Hematopoietic multipotent progenitor cell treated with erythropoietin and hydrocortisone succinate and interleukin-3 and kit ligand, for 8 days (in vitro differentiated cells): ENCODE measurements around the gene KIF5B.
"Not testable (repeated sequence)": the region's sequence is repeated elsewhere in the genome, so short reads cannot be mapped to it uniquely, and the experiment has no call there.

Experiments
- DNase-seq: peaks from one replicate; pipeline ENCODE4 v3.0.0-alpha.2; 2015

KIF5B gene

DNA sequence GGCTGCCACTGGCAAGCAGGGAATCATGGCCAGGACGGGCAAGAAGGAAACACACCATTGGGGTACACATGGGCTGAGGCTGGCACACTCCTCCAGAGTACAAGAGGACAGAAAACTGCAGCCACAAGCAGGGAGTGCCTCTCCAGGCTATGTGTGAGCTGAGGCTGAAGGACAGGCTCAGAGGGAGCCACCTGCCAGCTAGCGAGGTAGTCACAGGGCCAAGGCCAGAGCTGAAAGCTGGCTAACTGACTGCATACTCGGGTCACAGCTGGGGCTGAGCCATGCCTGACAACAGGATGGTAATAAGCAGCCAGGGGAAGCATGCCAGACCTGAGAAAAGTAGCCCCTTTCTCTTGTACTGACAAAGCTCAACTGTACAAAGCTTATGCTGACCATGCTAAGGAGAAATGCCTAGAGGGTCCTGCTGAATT lies 52.0 kb downstream of the KIF5B start:
- DNase-seq: no peak

DNA sequence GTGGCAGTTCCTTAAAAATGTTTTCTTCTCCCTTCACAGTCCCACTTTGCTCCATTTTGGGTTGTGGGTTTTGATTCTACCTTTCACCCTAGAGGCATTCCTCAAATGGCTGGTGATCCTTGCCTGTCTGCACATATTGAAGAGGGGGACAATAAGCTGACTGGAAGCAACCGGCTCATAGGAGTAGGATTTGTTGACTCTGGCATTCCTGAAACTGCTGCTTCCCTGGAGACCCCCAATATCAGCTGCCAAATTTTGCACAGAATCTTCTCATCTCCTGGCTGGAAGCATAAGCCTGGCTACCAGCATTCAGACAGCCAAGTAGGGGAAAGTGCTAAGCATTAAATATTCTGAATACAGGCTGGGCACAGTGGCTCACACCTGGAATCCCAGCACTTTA lies 53.7 kb downstream of the KIF5B start:
- no peak for DNase-seq

DNA sequence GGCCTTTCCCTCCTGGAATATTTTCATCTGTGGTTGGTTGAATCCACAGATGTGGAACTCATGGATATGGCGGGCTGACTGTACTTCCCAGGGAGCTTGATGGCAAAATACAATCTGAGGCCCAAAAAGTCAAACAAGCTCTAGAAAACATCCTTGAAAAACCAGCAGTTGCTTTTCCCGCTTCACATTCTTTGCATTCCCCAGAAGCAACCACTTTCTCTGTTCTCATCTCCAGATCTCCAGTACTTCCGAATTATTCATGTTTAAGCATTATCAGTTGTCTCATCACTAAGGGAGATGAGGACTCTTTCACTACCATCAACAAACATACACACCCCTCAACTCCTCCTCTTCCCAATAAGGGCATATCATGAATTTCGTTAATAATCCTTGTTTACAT lies 55.3 kb downstream of the KIF5B start:
- no peak for DNase-seq

DNA sequence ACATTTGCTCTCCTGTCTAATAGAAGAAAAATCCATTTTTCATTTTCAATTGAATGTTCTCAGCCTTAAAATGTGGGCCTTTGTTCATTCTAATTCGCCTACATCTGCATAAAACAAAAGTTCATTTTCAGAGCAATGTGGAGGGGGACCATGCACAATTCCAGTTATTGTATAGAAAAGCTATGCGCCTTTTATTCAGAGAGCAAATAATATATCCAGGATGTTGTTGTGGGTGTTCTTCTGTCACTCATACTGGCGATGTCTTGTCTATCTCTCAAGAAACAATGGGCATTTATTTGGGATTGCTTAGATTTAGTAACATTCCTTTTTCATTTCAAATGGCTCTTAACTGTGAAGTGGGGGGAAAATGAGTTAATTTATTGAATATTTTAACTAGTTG lies 56.4 kb downstream of the KIF5B start:
- no peak for DNase-seq

DNA sequence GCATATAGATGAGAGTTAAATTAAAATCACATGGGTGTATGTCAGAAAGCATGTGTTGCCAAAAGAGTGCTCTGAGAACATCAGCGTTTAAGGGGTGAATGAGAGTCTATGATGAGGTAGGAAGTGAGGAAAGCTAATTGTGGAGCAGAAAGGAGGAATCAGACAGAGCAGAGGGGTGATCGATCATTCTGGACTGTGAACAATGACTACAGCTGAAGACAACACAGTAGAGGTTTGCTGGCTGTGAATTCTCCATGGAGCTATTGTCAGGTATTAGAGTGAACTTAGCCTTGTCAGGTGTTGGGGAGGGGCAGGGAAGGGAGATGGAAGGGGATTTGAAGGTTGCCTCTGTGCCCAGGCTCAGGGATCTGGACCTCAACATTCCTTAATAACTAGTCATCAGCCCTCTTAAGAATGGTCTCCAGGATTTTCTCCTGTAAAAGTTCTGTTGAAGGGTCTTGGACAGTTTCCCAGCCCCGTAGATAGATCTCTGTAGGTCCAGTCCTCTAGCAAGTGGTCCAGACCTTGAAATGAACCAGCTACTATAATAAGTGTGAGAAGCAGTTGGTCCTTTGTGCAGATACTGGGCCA lies 57.1 kb downstream of the KIF5B start:
- DNase-seq: no peak

DNA sequence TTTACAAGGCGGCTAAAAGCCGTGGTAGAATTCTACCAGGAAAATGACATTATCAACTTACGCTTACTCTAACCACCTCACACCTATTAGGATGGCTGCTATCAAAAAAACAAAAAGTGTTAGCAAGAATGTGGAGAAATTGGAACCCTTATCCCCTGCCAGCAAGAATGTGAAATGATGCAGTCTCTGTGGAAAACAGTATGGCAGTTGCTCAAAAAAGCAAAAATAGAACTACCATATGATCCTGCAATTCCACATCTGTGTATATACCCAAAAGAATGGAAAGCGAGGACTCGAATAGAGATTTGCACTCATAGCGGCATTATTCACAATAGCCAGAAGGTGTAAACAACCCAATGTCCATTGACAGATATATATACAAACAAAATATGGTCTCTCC lies 61.3 kb downstream of the KIF5B start:
- no peak for DNase-seq

DNA sequence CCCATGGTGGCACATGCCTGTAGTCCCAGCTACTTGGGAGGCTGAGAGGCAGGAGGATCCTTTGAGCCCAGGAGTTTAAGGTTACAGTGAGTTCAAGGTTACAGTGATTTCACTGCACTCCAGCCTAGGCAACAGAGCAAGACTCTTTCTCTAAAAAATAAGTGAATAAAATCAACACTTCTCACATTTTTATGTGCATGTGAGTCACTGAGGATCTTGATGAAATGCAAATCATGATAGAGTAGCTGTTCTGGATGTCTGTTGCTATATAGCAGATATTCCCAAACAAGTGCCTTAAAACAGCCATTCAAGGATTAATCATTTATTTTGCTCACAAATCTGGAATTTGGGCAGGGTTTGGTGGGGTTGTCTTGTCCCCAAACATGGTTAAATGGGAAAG lies 65.3 kb downstream of the KIF5B start:
- DNase-seq: no peak

DNA sequence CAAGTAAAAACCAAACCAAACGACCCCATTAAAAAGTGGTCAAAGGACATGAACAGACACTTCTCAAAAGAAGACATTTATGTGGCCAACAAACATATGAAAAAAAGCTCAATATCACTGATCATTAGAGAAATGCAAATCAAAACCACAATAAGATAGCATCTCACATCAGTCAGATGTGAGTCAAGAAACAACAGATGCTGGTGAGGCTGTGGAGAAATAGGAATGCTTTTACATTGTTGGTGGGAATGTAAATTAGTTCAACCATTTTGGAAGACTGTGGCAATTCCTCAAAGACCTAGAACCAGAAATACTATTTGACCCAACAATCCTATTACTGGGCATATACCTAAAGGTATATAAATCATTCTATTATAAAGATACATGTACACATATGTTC lies 68.4 kb downstream of the KIF5B start:
- not testable (repeated sequence) for DNase-seq

DNA sequence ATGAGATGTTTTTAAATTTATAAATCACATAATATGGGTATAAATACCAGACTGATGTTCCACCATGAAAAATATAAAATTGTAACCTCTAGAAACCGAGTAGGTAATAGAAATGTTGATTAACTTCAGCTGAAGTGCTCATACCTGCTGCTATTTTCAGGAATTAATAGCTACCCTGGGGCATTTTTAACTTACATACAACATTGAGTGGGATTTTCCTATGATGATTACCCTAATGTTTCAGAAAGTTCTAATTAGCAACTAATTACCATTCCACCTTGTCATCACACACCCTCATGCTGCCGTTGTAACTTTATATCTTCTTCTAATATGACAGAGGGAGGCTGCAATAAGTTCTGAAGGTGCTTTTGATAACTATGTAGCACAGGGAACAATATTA lies 74.1 kb downstream of the KIF5B start:
- no peak for DNase-seq

DNA sequence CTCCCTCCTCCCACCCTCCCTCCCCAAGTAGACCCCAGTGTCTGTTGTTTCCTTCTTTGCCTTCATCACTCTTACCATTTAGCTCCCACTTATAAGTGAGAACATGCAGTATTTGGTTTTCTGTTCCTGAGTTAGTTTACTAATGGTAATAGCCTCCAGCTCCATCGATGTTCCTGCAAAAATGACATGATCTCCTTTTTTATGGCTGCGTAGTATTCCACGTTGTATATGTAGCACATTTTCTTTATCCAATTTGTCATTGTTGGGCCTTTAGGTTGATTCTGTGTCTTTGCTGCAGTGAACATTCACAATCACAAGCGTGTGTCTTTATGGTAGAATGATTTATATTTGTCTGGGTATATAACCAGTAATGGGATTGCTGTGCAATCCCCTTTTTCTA lies 75.8 kb downstream of the KIF5B start:
- no peak for DNase-seq

DNA sequence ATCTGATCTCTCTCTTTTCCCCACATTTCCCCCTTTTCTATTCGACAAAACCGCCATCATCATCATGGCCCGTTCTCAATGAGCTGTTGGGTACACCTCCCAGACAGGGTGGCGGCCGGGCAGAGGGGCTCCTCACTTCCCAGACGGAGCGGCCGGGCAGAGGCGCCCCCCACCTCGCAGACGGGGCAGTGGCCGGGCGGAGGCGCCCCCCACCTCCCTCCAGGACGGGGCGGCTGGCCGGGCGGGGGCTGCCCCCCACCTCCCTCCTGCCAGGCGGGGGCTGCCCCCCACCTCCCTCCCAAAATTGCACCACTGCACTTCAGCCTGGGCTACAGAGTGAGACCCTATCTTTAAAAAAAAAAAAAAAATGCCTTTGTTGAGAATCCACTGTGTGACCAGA lies 77.2 kb downstream of the KIF5B start:
- DNase-seq: not testable (repeated sequence)

DNA sequence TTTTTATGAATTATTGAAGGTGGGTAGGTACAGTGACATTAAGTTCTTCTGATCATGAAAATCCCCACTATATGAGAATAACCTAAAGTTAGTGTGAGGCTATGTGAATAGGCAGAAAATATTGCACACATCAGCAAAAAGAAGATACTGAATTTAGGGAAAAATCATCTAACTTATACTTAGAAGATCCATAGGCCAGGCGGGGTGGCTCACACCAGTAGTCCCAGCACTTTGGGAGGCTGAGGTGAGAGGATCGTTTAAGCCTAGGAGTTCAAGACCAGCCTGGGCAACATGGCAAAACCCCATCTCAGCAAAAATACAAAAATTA lies 78.1 kb downstream of the KIF5B start:
- DNase-seq: no peak

DNA sequence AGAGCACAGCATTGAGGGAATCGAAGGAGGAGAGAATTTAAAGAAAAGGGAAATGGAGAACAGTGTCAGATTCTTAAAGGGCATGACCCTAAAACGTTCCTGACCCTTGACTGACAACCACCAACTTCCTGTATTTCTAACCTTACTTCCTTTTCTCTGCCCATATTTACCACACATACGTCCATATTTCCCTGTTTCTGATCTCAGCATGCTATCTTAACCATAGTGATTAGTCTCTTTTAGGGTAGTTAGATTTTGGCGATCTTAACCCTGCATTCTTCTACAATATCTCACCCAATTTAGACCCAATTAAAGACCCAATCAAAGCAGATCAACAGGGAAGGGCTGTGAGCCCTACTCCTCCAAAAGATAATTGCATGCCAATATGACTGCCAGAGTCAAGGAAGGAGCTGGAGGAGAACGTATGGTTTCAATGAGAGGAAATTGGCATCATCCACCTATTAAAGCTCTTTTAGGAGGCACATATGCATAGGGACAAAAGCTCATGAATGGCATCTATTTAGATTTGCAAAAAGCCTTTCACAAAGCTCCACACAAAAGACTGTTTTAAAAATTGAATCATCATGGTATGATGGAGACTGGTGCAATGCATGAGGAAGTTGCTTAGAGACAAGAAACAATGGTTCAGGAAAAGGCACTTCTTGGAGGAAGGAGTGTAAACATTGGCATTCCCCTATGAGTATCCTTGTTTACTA lies 78.6 kb downstream of the KIF5B start:
- DNase-seq: no peak

DNA sequence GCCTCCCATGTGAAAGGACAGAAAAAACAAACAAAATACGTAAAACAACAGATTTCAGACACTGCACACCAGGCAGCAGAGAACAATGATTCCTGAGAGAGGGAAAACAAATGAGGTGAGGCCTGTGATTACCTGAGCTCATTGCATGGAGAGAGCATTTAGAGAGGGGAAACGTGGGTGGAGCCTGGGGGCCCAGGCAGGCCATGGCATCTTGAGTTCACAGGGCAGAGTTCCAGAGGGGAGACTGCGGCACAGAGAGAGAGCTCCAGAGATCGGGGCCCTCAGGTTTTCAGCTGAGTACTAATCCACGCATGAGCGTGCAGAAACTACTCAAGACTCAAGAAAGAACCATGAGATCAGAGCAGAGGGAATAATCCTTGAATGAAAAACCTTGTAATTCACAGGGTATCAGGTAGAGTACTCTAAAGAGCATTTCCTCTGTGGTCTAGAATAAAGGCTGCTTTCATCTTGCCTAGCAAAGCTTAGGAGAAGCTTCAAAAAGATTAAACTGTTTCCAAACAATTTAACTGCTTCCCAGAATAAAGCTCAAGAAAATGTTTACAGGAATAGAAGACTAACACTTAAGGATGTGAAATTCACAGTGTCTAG lies 81.0 kb downstream of the KIF5B start:
- no peak for DNase-seq

DNA sequence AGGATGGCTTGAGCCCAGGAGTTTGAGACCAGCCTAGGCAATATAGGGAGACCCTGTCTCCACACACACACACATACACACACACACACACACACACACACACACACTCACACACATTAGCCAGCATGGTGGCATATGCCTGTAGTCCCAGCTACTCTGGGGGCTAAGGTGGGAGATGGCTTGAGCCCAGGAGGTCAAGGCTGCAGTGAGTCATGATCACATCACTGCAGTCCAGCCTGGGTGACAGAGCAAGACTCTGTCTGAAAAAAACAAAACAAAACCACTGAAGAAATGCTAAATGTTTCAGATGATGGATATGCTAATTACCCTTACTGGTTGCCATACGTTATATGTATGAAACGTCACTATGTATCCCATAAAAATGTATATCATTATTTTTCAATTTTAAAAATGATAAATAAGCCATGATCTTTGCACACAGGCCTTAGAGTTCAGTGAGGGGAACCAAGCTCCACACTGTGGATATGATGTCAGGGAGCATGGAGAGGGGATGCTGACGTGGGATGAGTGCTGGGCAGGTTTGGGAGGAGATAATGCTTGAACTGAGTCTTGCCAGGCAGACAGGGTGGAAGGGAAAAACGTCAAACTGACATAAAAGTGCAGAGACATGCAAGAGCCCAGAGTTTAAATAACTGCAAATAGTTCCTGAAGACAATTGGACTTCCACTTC lies 81.6 kb downstream of the KIF5B start:
- DNase-seq: no peak

DNA sequence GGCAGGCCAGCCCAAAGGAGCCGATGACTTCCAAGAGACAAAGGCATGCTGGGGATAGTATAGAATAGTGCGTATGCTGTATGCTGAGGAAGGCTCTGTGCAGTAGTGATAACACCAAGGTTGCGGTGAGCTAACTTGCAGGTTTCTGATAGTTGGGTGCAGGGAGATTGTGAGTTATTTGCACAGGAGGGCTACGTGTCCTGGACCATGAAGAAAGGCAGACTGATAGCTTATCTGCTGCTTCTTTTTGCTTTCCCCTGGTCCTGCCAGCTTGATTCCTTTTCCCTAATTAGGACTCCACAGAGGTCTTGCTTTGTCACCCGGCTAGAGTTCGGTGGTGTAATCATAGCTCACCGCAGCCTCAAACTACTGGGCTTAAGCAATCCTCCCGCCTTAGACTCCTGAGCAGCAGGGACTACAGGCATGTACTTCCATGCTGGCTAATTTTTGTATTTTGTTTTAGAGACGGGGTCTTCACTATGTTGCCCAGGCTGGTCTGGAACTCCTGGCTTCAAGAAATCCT lies 83.6 kb downstream of the KIF5B start:
- DNase-seq: peak; percentile 94

DNA sequence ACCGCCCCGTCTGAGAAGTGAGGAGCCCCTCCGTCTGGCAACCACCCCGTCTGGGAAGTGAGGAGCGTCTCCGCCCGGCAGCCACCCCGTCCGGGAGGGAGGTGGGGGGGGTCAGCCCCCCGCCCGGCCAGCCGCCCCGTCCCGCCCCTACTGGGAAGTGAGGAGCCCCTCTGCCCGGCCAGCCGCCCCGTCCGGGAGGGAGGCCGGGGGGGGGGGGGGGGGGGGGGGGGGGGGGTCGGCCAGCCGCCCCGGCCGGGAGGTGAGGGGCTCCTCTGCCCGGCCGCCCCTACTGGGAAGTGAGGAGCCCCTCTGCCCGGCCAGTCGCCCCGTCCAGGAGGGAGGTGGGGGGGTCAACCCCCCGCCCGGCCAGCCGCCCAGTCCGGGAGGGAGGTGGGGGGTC lies 86.4 kb downstream of the KIF5B start:
- DNase-seq: not testable (repeated sequence)

DNA sequence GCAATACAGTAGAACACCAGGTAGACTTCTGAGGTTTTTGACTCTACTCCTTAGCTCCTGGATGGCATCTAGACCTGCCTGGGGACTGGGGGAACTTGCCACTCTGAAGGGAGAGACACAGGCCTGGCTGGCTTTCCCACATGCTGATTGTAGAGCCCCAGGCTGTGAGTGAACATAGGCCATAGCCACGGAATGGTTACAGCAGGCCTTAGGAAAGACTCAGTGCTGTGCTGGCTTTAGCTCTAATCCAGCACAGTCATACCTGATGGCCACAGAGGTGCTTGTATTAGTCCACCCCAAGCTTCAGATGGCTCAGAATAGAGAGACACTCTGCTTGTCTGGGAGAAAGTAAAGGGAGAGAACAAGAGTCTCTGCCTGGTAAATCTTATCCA lies 92.6 kb downstream of the KIF5B start:
- no peak for DNase-seq

DNA sequence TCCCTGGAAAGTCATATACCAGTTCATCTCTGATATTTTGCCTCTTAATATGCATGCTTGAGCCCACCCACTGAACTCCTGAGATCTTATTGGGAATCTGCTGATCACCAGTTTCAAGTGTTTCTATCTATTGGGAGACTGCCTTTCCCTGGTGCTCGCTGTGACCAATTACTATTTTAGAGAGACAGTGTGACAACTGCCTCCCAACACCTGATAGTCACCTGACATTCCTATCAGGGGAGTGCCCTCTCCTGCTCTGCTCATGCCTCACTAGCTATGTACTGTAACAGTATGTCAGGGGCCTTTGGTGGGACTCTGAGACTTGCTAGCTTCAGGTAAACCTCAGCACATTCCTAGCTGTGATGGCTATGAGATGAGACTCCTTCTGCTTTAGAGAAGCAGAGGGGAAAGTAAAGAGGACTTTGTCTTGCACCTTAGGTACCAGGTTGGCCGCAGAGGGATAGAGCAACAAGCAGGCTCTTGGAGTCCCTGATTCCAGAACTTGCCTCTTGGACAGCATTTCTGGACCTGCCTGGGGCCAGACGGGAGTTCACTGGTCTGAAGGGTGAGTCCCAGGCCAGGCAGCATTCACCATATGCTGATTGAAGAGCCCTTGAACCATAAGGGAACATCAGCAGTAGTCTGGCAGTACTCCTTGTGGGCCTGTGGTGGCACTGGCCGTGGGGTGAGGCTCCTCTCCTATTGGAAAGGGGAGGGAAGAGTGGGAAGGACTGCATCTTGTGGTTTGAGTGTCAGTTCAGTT lies 93.2 kb downstream of the KIF5B start:
- no peak for DNase-seq

DNA sequence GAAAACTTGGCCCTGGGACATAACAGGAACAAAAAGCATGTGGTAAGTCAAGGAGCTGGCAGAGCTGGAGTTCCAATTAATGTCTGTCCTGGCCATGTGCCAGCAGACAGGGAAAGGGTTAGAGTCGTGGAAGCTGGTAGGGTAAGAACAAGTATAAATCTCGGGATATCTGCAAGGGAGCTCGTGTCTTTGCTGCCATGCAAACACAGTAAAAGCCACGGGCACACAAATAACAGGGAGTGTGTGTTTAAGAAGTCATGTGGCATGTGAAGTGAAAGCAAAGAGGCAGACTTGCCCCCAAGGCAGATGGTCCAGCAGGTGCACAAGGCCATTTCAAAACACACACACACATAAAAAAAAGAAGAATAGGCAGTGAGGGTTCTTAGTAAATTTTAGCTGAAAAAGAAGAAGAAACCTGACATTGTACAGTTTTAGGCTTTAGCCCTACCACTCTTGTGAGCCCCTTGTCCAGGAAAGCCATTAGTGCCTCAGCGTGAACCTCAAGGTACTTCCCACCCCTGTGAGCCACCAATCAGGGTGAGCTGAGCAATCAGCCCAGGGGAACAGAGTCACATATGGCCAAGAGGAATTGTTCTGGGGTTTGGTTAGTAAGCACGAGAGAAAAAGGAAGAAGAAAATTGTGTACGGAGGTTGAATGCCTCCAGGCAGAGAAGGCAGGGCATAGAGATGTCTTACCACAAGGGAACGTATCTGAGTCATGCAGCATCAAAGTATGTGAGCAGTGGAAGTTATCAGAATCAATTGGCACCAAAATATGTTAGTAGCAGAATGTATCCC lies 94.7 kb downstream of the KIF5B start:
- DNase-seq: peak; percentile 63

DNA sequence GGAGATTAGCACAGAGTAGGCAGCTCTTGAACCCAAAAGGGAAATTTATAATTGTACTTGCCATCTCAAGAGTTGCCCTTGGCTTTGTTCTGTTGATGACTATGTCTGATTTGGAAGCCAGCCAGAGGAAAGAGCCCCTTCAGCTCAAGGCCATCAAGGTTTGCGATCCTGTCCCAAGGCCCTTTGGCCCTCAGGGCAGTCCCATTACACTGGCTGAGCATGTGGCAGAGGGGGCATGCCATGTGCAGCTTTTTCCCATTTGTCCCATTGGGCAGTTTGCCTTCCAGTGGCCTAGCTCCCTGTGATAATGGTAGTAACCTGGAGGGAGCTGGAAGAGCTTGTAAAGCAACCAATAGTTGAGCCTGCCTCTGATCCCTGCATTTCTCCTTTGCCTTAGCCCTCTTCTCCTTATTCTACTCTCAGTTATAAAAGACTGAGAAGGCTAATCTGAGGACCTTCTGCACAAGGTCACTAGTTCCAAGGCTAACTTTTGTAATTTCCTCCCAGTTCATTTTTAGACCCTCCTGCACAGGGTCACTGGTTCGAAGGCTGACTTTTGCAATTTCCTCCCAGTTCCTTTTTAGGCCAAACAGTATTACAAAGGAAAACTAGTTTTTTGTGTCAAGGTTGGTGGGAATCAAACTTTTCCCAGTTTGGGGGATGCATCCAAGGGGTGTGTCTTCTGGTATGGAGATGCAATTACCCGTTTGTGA lies 96.6 kb downstream of the KIF5B start:
- no peak for DNase-seq
